Omental fat pad (tissue), 4 donors: ENCODE measurements around the gene EHD3. TPM values are rescaled to one million over a fixed set of nuclear protein-coding genes. Genes with fewer than 3 reads are reported as not detected.

Source experiments
- ATAC-seq: fragments of 150-250 bp; one replicate; pipeline ENCODE4 v1.9.1; 2016; ENCODE audit warnings: mild to moderate bottlenecking, moderate library complexity; ENCODE audit not compliant: low FRiP score
- DNase-seq: peaks from one replicate; pipeline ENCODE4 v3.0.0-alpha.2; 2019; ENCODE audit warnings: low spot score
- CTCF ChIP-seq, 3 donors: fragments of 450-650 bp; IDR thresholded peaks; one replicate each; pipeline ENCODE4 v1.5.1; 2016 to 2017; ENCODE audit warnings: antibody characterized with exemption in 3 of 3, mild to moderate bottlenecking in 3 of 3, moderate library complexity in 2 of 3
- total RNA-seq, 4 donors: library from RNA; depleted of rRNA; stranded (reverse); fragments of >200 nt; gene quantifications; one replicate each; pipeline ENCODE4 v1.1.0, GENCODE V29; 2016

Gene EHD3
- total RNA-seq, 4 donors from 2014 or later = 3.1 to 5.2 (median 3.6) TPM

- no peak for TF ChIP-seq CTCF (IDR thresholded peaks at IDR 0.05)
- DNase-seq = no peak
- no peak for ATAC-seq
These were observed 6.2 kb upstream of the EHD3 start for GRCh38 chr2:31227711-31228125.

GRCh38 chr2:31228717-31229116 lies 5.2 kb upstream of the EHD3 start:
- DNase-seq (no peak), ATAC-seq (no peak)
- no peak for TF ChIP-seq CTCF (IDR thresholded peaks at IDR 0.05)

- no peak for TF ChIP-seq CTCF (IDR thresholded peaks at IDR 0.05)
- no peak for DNase-seq
- no peak for ATAC-seq
These were observed 3.2 kb upstream of the EHD3 start for GRCh38 chr2:31230751-31231150.

- no peak for TF ChIP-seq CTCF (IDR thresholded peaks at IDR 0.05)
- ATAC-seq (no peak), DNase-seq (no peak)
These were observed 2.2 kb upstream of the EHD3 start for GRCh38 chr2:31231571-31232302.

GRCh38 chr2:31232586-31232985 lies 1.4 kb upstream of the EHD3 start:
- ATAC-seq (no peak), DNase-seq (no peak)
- no peak for TF ChIP-seq CTCF (IDR thresholded peaks at IDR 0.05)

GRCh38 chr2:31233231-31233630 lies 721 bp upstream of the EHD3 start:
- ATAC-seq (no peak), DNase-seq (no peak)
- TF ChIP-seq CTCF (IDR thresholded peaks at IDR 0.05) = no peak
